Osteoblast (primary cell): ENCODE data around the gene RHOG. TPM values are rescaled to one million over a fixed set of nuclear protein-coding genes. Genes with fewer than 3 reads are reported as not detected.
A peak's percentile ranks its signal among the peaks of the same experiment; 100 is the strongest.

Experiments
- DNase-seq: peaks from one replicate; pipeline ENCODE4 v3.0.0; 2011; ENCODE audit warnings: low spot score, mixed read lengths; ENCODE audit not compliant: insufficient read length; ENCODE audit errors: missing footprints
- H2AFZ ChIP-seq: 2 replicates; pipeline ENCODE4 v1.6.0; 2011; ENCODE audit warnings: mild to moderate bottlenecking, low read length
- H3K27ac ChIP-seq: 2 replicates; pipeline ENCODE4 v1.5.1; 2011; ENCODE audit warnings: mild to moderate bottlenecking, low read depth, low read length, moderate library complexity
- H3K27me3 ChIP-seq: 2 replicates; pipeline ENCODE4 v1.6.0; 2012; ENCODE audit warnings: mild to moderate bottlenecking, control low read depth, inconsistent platforms, low read length, moderate library complexity; ENCODE audit not compliant: insufficient read depth
- H3K36me3 ChIP-seq: 2 replicates; pipeline ENCODE4 v1.5.1; 2011; ENCODE audit warnings: mild to moderate bottlenecking, low read length, control low read depth, moderate library complexity; ENCODE audit not compliant: insufficient read depth
- H3K4me1 ChIP-seq: 2 replicates; pipeline ENCODE4 v1.5.1; 2011; ENCODE audit warnings: mild to moderate bottlenecking, low read length, control low read depth, moderate library complexity; ENCODE audit not compliant: insufficient read depth
- H3K4me2 ChIP-seq: 2 replicates; pipeline ENCODE4 v1.6.0; 2011; ENCODE audit warnings: mild to moderate bottlenecking, low read length; ENCODE audit not compliant: insufficient read depth
- H3K4me3 ChIP-seq: fragments of 200-600 bp; sonication (generic); 3 replicates; pipeline ENCODE4 v1.5.1; 2012; ENCODE audit warnings: mild to moderate bottlenecking, low read length, inconsistent platforms; ENCODE audit not compliant: insufficient read depth
- H3K79me2 ChIP-seq: 2 replicates; pipeline ENCODE4 v1.6.0; 2012; ENCODE audit warnings: mild to moderate bottlenecking, low read length, control low read depth, inconsistent platforms; ENCODE audit not compliant: insufficient read depth
- H3K9me3 ChIP-seq: 2 replicates; pipeline ENCODE4 v1.5.1; 2011; ENCODE audit warnings: low read depth, low read length, control low read depth
- H4K20me1 ChIP-seq: 2 replicates; pipeline ENCODE4 v1.6.0; 2012; ENCODE audit warnings: mild to moderate bottlenecking, low read length, control low read depth; ENCODE audit not compliant: insufficient read depth
- CTCF ChIP-seq: IDR thresholded peaks from 2 replicates; pipeline ENCODE4 v1.5.1; 2011; ENCODE audit warnings: mild to moderate bottlenecking, low read depth, low read length, moderate library complexity; ENCODE audit errors: extremely low read depth
- total RNA-seq: library from RNA; depleted of rRNA; stranded (reverse); fragments of >200 nt; gene quantifications from 2 replicates; pipeline ENCODE4 v1.2.3, GENCODE V29; 2012

Gene RHOG
- total RNA-seq, result 13.3 and 17.0 TPM in 2 replicates

- Histone ChIP-seq H3K27me3 (no peaks in the 10 kb centered on the region), H3K4me2 (peak within 1 kb of the TSS; percentile 88), H3K36me3 (no peaks in the 10 kb centered on the region), H3K9me3 (no peaks in the 10 kb centered on the region), H3K79me2 (peaks cover 58% of the 10 kb centered on the region), H3K4me1 (peaks cover 23% of the 10 kb centered on the region), H2AFZ (peak within 1 kb of the TSS; percentile 85), H3K27ac (peak within 1 kb of the TSS; percentile 50), H4K20me1 (peaks cover 35% of the 10 kb centered on the region), H3K4me3 (peak within 1 kb of the TSS; percentile 83)
- peak; percentile 99 for DNase-seq
- no peak for TF ChIP-seq CTCF
Measured at GRCh38 chr11:3840870-3841425, at the start of gene RHOG. Gene RHOG, minus strand, starts transcription at chr11:3840959. Its CDS starts 12,821 bp downstream, at chr11:3828138.

GRCh38 chr11:3890014-3890413, 49.3 kb upstream of the RHOG start:
- Histone ChIP-seq H4K20me1 (peaks cover 13% of the 10 kb centered on the region), H2AFZ (no peak overlapping the region), H3K4me1 (peaks cover 15% of the 10 kb centered on the region), H3K9me3 (no peaks in the 10 kb centered on the region), H3K79me2 (peaks cover 33% of the 10 kb centered on the region), H3K4me2 (no peak overlapping the region), H3K27ac (no peak overlapping the region), H3K36me3 (no peaks in the 10 kb centered on the region), H3K4me3 (no peak overlapping the region), H3K27me3 (no peaks in the 10 kb centered on the region)
- no peak for DNase-seq
- TF ChIP-seq CTCF, result no peak

GRCh38 chr11:3888876-3889275, 48.1 kb upstream of the RHOG start:
- no peak overlapping the region for H2AFZ ChIP-seq
- no peaks in the 10 kb centered on the region for H3K9me3 ChIP-seq
- peaks cover 16% of the 10 kb centered on the region for H4K20me1 ChIP-seq
- H3K79me2 ChIP-seq, result peaks cover 42% of the 10 kb centered on the region
- no peak overlapping the region for H3K4me2 ChIP-seq
- no peak overlapping the region for H3K4me3 ChIP-seq
- DNase-seq, result no peak
- no peak overlapping the region for H3K27ac ChIP-seq
- H3K27me3 ChIP-seq, result no peaks in the 10 kb centered on the region
- H3K36me3 ChIP-seq, result no peaks in the 10 kb centered on the region
- no peak for TF ChIP-seq CTCF
- peaks cover 7% of the 10 kb centered on the region for H3K4me1 ChIP-seq

GRCh38 chr11:3886985-3887384, 46.2 kb upstream of the RHOG start:
- no peaks in the 10 kb centered on the region for H3K4me1 ChIP-seq
- TF ChIP-seq CTCF, result no peak
- no peaks in the 10 kb centered on the region for H3K27me3 ChIP-seq
- peaks cover 16% of the 10 kb centered on the region for H4K20me1 ChIP-seq
- H3K4me2 ChIP-seq, result no peak overlapping the region
- no peak for DNase-seq
- H3K9me3 ChIP-seq, result no peaks in the 10 kb centered on the region
- no peak overlapping the region for H3K4me3 ChIP-seq
- no peak overlapping the region for H3K27ac ChIP-seq
- H2AFZ ChIP-seq, result no peak overlapping the region
- H3K36me3 ChIP-seq, result no peaks in the 10 kb centered on the region
- H3K79me2 ChIP-seq, result peaks cover 52% of the 10 kb centered on the region
